CD4-positive, alpha-beta T cell treated with Interleukin-10 for 1 hour (primary cell): Measurements from ENCODE around the gene TMEM161B.
"Not testable (repeated sequence)": the region's sequence is repeated elsewhere in the genome, so short reads cannot be mapped to it uniquely, and the experiment has no call there.

ENCODE experiments used
- DNase-seq: peaks from one replicate; pipeline ENCODE4 v3.0.0-alpha.2; 2020

Gene TMEM161B

DNA sequence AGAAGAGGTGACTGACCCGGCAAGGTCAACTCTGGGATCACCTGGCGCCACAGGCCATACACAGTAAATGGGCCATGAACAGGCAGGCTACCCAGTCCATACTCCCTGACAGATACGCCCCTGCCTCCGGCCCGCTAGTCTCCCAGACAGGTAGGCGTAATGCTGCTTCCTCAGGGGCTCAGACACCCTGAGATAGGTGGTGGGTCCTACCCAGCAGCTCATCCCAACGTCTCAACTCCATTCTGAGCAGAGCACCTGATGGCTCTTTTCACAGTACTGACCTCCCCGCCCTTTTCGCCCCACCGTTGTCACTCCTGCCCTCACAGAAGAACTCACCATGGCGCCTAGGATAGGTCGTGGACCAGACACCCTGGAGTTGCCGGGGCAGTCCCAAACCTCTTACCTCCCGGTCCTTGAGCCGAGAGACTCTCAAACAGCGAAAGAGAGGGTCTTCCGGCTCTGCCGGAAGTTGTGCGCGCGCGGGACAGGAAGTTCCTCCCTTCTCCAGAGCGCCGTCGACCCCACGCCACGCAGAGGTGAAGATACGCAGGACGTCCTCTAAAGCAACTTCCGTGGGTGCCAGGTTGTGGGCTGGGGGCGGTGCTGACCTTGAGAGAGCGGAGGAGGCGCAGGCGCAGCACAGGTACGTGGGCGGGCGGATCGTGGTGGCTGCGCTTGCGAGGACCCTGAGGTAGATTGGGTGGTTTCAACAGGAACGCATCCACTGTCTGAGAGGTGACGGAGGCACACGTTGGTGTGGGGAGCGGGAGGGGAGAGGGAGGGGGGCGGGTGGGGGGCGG is at the start of gene TMEM161B:
Gene TMEM161B (minus strand): TSS at position 461 of the 800 bp plus-strand sequence. CDS start 122 bp downstream, at position 339.
- peak; percentile 96 for DNase-seq

DNA sequence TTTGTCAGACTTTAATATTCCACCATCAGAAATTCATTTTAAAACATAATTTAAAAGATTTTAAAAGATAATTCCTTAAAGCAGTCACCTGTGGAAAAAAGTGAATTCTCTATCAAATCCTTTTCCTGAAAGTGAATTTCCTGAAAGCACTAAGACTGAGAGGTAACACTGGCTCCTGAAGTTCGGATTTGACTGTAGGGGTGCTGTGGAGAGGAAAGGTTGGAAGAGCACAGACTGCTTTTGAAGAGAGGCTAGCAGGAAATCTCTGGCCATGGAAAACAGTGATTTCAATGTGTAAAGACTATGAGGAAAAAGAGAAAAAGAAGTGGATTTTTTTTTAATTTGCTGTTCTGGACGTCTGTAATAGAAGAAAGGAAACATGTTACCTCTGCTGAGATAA is 35.7 kb upstream of the TMEM161B start:
- DNase-seq, result no peak

DNA sequence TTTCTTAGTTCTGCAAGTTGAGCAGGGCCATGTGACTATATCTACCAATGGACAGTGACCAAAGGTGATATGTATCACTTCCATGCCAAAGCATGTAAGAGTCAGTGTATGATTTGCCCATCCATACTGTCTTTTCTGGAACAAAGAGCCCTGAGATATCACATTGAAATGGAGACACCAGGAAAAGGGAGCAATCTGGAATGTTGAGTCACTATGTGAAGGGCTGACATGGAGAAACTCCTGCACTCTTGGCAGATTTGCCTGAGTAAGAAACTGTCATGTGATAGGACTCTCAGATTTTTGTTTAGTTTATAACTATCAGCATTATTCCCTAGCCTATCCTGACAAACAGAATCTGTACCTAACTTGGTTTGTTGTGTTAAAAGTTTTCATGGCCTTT is 29.8 kb upstream of the TMEM161B start:
- no peak for DNase-seq

DNA sequence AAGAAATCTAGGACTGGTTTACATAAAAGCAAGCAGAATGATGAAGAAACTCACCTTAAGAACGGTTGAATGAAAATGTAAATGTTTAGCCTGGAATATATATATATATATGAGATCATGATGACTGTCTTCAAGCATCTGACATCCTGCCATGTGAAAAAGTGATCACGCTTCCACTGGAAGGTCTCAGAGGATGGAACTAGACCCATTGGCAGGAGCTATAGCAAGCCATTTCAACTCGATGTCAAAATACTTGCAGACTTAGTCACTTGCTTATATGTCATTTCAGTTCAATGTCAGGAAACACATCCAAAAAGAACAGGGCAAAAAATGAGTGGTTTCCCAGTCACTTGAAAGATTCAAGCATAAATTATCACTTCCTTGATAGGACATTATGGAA is 22.2 kb upstream of the TMEM161B start:
- DNase-seq, result no peak

DNA sequence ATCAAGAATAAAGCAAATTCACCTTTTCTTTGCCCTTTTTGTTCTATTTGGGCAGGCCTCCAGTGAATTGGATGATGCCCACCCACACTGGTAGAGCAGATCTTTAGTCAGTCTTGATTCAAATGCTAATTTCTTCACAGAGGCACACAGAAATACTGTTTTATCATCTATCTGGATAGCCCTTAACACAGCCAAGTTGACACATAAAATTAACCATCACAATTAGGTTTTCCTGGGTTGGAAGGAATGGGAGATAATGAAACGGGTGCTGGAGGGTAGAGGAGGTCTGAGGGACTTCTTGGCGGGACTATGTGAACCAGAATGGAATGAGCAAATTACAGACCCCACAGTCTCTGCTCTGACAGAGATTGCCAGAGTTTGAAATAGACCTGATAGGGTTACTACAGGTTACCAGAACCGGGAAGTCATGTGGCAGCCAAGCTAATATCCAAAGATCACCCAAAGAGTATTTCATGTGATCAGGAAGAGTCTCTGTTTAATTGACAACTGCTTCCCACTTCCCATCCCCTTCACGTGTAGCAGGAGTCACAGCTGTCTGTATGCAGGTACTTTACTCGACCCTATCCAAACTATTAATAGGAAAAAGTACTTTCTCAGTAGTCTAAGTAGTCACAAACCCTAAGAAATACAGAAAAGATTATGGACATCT is 20.0 kb upstream of the TMEM161B start:
- no peak for DNase-seq

DNA sequence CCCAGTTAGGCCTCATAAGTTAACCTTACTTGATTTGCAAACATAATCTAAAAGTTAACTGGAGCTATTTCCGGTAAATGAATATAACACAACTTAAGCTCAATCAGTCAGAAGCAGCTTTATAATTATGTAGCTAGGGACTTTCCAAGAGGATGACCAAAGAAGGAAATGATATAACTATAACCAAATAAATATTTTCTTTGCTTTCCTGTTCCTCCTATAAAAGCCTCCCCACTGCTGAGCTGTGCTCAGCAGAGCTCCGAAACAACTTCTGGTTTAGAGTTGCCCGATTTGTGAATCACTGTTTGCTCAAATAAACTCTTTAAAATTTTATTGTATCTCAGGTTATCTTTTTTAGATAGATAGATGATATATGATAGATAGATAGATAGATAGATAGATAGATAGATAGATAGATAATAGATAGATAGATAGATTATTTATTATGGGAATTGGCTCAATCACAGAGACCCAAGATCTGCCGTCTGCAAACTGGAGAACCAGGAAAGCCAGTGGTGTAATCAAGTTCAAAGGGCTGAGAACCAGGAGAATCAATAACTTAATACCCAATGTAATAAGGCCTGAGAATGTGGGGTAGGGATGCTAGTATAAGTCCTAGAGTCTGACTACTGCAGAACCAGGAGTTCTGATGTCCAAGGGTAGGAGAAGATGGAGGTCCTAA is 19.3 kb upstream of the TMEM161B start:
- no peak for DNase-seq

DNA sequence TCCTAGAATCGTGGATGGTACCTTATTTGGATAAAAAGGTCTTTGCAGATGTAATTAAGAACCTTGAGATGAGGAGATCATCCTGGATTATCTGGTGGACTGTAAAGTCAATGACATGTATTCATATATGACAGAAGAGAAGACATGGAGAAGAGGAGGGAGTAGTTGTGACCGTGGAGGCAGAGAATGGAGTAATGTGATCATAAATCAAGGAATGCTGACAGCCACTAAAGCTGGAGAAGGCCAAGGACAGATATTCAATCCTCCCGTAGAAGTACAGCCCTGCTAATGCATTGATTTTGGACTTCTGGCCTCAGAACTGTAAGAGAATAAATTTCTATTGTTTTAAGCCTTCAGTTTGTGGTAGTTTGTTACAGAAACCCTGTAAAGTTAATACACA is 18.7 kb upstream of the TMEM161B start:
- DNase-seq, result no peak

DNA sequence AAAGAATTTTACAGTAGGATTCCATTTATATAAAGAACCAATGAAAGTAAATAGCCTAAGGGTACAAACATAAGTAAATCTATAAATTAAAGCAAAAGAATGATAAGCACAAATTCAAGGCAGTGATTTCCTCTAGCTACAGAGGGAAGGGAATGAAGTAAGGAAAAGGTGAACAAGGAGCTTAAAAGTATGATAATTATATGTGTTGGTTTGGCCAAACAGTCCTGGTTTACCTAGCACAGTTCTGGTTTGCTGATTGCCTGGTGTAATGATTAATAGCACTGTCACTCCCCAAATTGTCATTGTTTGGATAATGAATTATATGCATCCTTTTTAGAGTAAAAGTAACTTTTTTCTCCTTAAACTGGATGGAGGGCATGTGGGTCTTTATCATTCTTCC is 15.0 kb upstream of the TMEM161B start:
- DNase-seq, result no peak

DNA sequence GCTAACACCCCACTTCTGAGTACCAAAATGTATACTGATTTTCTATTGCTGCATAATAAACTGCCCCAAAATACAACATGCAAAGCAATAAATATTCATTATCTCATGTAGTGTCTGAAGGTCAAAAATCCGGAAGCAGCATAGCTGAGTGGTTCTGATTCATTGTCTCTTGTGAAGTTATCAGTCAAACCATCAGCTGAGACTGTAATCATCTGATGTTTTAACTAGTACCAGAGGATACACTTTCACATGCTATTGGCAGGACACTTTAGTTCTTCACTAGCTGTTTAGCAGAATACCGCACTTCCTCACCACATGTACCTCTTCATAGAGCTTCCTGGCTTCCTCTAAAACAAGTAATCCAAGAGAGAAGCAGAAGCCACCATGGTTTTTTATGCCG is 12.7 kb upstream of the TMEM161B start:
- no peak for DNase-seq

DNA sequence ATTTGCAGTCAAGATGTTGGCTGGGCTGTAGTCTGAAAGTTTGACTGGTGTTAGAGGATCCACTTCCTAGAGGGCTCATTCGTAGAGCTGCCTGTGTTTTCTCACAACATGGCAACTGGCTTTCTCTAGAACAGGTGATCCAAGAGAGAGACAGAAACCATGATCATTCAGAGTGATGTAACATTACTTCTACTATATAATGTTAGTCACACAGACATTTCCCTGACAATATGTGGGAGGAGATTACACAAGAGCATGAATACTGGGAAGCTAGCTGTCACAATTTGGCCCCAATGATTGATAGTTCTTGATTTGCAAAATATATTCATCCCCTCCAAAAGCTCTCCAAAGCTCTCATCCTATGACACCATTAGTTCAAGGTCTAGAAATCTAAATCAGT is 10.9 kb upstream of the TMEM161B start:
- DNase-seq, result no peak

DNA sequence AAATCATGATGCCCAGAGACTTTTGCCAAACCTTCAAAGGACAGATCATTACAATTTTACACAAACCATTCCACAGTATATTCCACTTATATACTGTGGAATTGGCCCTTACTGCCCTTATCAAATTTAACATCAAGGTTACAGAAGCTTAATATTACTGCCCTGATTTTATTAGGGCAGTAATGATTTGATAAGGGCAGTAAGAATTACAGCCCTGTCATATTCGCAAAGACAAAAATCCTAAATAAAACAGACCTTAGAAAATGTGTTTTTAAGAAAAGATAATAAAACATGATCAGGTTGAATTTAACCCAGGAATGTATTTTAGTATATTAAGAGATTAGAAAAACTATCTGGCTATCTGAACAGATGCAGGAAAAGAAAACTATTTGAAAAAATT is 7.7 kb upstream of the TMEM161B start:
- no peak for DNase-seq

DNA sequence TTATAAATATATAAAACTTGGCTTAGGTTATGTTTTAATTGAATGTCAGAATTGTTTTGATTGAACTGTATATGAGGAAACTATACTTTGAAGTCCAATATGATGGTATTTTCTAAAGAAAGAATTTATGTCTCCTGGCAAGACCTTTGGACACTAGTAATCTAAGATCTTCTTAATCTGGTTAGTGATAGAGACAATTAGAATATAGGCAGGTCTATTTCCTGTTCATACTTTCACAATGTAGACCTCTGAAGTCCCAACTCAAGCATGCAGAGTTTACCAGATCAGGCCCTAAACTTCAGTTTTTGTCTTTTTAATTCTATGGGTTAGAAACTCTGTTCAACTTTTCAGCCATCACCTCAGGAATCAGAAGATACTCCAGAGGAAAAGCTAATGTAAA is 6.9 kb upstream of the TMEM161B start:
- no peak for DNase-seq

DNA sequence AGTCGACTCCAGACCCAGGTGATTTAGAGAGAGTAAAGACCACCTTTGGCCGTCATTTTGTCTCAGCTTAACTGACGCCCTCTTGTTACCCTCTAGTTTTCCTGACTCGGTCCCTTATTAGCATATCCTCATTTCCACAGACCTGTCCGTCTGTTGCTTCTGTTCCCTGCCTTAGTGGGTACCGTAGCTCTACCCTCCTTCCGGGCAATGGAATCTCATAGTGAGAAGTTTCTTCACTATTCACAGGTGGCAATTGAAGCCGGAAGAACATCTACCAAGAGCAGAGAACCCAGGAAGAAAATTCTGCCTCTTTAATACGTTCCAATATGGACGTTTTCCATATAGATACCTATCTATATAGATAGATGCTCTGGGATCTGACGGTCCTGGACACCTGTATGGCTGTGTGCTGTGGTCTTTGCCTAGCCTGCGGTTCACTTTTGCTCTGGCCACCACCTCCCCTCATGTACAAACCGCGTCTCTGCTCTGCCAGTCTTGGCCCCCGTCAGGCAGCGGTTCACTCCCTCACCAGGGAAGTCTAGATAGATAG is 652 bp upstream of the TMEM161B start:
- no peak for DNase-seq

DNA sequence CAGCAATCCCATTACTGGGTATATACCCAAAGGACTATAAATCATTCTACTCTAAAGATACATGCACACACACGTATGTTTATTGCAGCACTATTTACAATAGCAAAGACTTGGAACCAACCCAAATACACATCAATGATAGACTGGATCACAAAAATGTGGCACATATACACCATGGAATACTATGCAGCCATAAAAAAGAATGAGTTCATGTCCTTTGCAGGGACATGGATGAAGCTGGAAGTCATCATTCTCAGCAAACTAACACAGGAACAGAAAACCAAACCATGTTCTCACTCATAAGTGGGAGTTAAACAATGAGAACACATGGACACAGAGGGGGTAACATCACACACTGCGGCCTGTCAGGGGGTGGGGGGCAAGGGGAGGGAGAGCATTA is 4.1 kb downstream of the TMEM161B start:
- DNase-seq, result not testable (repeated sequence)

DNA sequence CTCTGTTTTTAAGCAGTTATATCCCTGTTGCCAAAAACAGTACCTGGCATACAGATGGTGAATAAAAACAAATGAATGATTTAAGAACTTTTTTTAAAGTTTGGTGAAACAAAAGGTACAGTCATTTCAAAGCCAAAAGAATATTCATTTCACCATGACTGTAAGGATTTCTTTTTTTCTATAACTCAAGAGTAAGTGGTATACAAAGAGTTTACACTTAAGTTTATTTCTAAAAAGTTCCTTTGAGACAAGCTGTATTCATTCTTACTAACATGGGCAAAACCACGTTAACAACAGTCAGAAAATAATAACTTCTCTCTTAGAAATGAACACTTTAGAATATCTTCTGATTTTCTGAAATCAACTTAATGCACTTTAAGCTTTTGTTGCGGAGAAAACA is 5.3 kb downstream of the TMEM161B start:
- DNase-seq, result no peak

DNA sequence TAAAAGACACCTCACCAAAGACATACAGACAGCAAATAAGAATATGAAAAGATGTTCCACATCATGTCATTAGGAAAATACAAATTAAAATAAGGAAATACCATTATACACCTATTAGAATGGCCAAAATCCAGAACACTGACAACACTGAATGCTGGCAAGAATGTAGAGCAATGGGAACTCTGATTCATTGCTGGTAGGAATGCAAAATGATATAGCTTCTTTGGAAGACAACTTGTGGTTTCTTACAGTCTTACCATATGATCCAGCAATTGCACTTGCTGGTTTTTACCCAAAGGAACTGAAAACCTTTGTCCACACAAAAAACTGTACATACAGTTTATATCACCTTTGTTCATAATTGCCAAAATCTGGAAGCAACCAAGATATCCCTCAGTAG is 6.5 kb downstream of the TMEM161B start:
- DNase-seq, result no peak

DNA sequence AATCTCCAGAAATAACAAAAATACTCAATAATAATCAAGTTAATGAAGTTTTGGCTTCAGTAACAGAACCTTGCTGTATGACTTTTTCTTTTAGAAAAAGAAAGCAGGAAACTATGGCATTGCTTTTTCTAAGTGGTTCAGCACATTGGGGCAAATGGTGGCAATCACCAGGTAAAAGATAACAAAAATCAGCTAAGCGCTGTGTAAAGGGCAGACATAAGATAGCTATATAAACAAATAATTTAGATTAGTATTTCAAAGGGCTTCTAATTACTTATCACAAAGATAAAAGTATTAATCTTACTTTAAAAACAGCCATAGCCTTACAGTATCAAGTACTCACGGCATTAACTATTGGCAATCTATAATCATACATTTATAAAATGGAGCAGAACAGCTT is 10.0 kb downstream of the TMEM161B start:
- DNase-seq, result no peak

DNA sequence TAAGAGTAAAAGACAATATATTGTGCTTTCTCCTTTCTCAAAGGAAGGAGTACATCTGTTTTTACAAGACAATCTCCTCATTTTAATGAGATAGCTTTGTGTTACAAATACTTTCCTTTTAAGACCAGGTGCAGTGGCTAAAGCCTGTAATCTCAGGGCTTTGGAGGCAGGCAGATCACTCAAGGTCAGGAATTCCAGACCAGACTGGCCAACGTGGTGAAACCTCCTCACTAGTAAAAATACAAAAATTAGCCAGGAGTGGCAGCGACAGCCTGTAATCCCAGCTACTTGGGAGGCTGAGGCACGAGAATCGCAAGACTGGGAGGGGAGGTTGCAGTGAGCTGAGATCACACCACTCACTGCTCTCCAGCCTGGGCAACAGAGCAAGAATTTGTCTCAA is 11.8 kb downstream of the TMEM161B start:
- no peak for DNase-seq

DNA sequence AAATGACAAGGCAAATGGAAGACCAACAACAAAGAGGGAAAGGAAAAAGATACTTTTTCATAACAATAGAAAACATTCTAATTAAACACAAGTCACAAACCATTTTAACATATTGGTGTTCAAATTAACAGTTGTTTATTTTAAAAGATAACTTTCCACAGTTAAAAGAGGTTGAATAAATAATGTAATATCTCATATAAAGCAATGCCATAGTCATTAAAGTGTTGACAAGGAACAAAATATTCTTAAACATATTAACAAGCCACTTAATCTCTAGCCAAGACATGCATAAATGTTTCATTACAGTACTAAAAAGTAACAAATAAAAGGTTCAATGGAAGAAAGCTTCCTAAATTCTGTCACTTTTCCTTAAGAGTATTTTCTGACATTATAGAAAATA is 12.6 kb downstream of the TMEM161B start:
- no peak for DNase-seq

DNA sequence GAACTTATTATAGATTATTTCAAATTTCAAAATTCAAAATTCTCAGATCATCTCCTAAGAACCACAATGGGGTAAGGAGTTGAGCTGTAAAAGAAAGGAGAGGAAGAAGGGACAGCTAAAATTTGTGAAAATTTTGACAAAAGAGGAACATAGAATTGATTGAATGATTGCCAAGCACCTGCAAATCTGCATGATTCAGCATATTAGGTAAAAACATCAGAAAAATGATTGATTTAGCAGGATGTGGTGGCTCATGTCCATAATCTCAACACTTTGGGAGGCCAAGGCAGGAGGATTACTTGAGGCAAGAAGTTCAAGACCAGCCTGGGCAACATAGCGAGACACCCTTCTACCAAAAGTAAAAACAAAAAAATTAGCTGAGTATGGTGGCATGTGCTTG is 14.3 kb downstream of the TMEM161B start:
- DNase-seq, result no peak

DNA sequence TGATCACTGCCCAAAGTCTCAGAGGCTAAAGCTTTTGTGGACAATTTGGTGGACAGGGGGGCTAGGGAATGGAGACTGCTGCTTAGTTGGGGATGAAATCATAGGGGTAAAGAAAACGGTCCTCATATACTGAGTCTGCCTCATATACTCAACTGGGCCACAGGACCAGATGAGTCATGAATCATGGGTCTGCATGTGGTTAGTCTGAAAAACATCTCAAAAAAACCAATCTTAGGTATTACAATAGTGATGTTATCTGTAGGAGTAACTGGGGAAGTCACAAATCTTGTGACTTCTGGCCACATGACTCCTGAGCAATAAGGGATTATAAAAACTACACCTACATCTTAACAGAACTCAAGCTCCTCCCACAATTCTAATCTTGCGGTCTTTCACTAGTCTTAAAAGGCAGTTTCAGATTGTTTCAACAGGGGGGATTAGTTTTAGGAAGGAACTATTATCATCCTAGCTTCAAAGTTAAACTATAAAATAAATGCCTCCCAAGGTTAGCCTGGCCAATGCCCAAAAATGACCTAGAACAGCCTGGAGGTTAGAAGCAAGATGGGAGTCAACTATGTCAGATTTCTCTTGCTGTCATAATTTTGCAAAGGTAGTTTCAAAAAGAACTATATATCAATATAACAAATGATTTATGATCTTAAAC is 17.5 kb downstream of the TMEM161B start:
- peak; percentile 9 for DNase-seq

DNA sequence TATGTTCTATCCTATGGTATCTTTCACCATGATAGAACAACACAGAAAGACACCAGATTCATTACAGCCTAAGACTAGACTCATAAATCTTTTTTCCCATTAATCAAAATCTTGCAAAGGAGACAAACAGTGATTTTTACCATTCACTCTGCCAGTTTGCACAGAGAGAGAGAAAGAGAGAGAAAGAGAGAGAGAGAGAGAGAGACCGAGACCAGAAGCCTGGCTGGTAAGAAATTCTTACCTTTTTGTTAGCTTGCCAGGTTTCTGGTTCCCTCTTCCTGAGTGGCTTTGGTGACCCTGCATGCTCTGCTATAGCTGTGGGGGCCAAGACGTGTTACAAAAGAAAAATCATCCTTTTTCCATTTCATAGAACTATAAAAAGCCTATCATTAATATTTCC is 18.6 kb downstream of the TMEM161B start:
- no peak for DNase-seq
